GM13976 (cell line): ENCODE results near the gene YBX2.

Experiments
- DNase-seq: peaks from one replicate; pipeline ENCODE4 v3.0.0; 2012; ENCODE audit warnings: low spot score
- CTCF ChIP-seq: IDR thresholded peaks from 2 replicates; pipeline ENCODE4 v1.5.1; 2012; ENCODE audit warnings: borderline replicate concordance, mild to moderate bottlenecking; ENCODE audit not compliant: insufficient read depth; ENCODE audit errors: extremely low read depth, missing control alignments, control extremely low read depth
- in situ Hi-C: fragments of 300-500 bp; cut with MboI; formaldehyde crosslinking; loops from one replicate; pipeline ENCODE4 v1.12.0; 2022; ENCODE audit warnings: low sequenced_read_pairs, mixed read lengths, inconsistent platforms; ENCODE audit not compliant: unreplicated experiment

Gene YBX2

GRCh38 chr17:7322520-7323194 lies 28.2 kb upstream of the YBX2 start:
- in situ Hi-C loops: no loop called here
- DNase-seq: no peak

GRCh38 chr17:7321466-7321865 lies 27.0 kb upstream of the YBX2 start:
- DNase-seq: no peak
- in situ Hi-C loops: no loop called here
- TF ChIP-seq CTCF: no peak

More at GRCh38 chr17:7322520-7323194, 28.2 kb upstream of the YBX2 start:
- TF ChIP-seq CTCF: no peak

GRCh38 chr17:7318121-7318860 lies 23.9 kb upstream of the YBX2 start:
- TF ChIP-seq CTCF: no peak
- in situ Hi-C loops: no loop called here
- DNase-seq: no peak

- no peak for DNase-seq
- in situ Hi-C loops: no loop called here
- no peak for TF ChIP-seq CTCF
These were observed 22.8 kb upstream of the YBX2 start for GRCh38 chr17:7317161-7317803.

- in situ Hi-C loops: no loop called here
- no peak for TF ChIP-seq CTCF
- no peak for DNase-seq
These were observed 21.3 kb upstream of the YBX2 start for GRCh38 chr17:7315570-7316235.
